Mesodermal cell (in vitro differentiated cells): Measurements from ENCODE around the gene CERS3.
"Not testable (repeated sequence)": the region's sequence is repeated elsewhere in the genome, so short reads cannot be mapped to it uniquely, and the experiment has no call there.

ENCODE experiments used
- H3K27ac ChIP-seq: 2 replicates; pipeline ENCODE4 v1.7.0; 2013; ENCODE audit warnings: mild to moderate bottlenecking, low read depth, low read length, moderate library complexity; ENCODE audit not compliant: severe bottlenecking
- H3K36me3 ChIP-seq: 2 replicates; pipeline ENCODE4 v1.7.1; 2013; ENCODE audit warnings: mild to moderate bottlenecking, low read length, moderate library complexity; ENCODE audit not compliant: control insufficient read depth, insufficient read depth
- H3K4me1 ChIP-seq: one replicate; pipeline ENCODE4 v1.7.1; 2013; ENCODE audit warnings: mild to moderate bottlenecking, low read length; ENCODE audit not compliant: insufficient read depth, control insufficient read depth, poor library complexity, severe bottlenecking
- H3K4me3 ChIP-seq: 2 replicates; pipeline ENCODE4 v1.7.0; 2013; ENCODE audit warnings: low read length, control low read depth, mild to moderate bottlenecking; ENCODE audit not compliant: insufficient read depth, poor library complexity, severe bottlenecking; ENCODE audit errors: extremely low read depth
- H3K9me3 ChIP-seq: 2 replicates; pipeline ENCODE4 v1.7.1; 2013; ENCODE audit warnings: mild to moderate bottlenecking, low read length, moderate library complexity; ENCODE audit not compliant: control insufficient read depth
- WGBS, 2 experiments: methylation state at CpG; one replicate each; pipeline ENCODE4 v1.1.5; 2013; ENCODE audit warnings: missing lambda C conversion rate in 2 of 2; ENCODE audit not compliant: insufficient coverage in 2 of 2; 5-methylcytosine and 5-hydroxymethylcytosine counted together

The CERS3 gene

GRCh38 chr15:100468285-100468684, 60.5 kb downstream of the CERS3 start:
- Histone ChIP-seq H3K4me1 (no peaks in the 10 kb centered on the region), H3K9me3 (no peaks in the 10 kb centered on the region), H3K36me3 (no peaks in the 10 kb centered on the region), H3K27ac (no peak overlapping the region), H3K4me3 (no peak overlapping the region)
- WGBS, 2 experiments, result 89 to 93% methylated on average over 2 of the region's 2 CpGs

DNA sequence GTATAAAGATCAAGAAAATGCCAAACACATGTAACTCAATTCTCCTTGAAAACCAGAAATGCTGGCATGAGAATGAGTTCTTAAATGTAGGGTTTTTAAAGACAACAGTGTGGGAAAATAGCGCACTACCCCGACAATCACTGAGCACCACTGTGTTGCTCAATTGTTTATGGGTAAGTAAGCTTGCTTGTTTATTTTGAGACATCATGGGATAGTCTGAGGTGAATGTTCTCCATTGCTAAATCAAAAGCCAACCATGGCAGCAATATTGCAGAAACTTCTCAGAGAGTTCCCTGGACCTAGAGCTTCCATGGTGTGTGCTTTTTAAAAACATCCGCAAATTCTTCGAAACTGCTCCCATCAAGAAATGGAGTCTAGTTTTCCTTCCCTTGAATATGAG, 62.7 kb downstream of the CERS3 start:
- H3K36me3 ChIP-seq, result no peaks in the 10 kb centered on the region
- no peak overlapping the region for H3K27ac ChIP-seq
- WGBS, 2 experiments, result 63 to 70% methylated on average over 2 to 4 of the region's 4 CpGs
- H3K9me3 ChIP-seq, result no peaks in the 10 kb centered on the region
- H3K4me1 ChIP-seq, result no peaks in the 10 kb centered on the region
- H3K4me3 ChIP-seq, result no peak overlapping the region

- no peak overlapping the region for H3K27ac ChIP-seq
- no peaks in the 10 kb centered on the region for H3K4me1 ChIP-seq
- no peaks in the 10 kb centered on the region for H3K36me3 ChIP-seq
- H3K9me3 ChIP-seq, result no peaks in the 10 kb centered on the region
- H3K4me3 ChIP-seq, result no peak overlapping the region
- WGBS, 2 experiments, result 48 to 56% methylated on average over 4 of the region's 5 CpGs
These were observed 63.9 kb downstream of the CERS3 start for GRCh38 chr15:100464888-100465287.

DNA sequence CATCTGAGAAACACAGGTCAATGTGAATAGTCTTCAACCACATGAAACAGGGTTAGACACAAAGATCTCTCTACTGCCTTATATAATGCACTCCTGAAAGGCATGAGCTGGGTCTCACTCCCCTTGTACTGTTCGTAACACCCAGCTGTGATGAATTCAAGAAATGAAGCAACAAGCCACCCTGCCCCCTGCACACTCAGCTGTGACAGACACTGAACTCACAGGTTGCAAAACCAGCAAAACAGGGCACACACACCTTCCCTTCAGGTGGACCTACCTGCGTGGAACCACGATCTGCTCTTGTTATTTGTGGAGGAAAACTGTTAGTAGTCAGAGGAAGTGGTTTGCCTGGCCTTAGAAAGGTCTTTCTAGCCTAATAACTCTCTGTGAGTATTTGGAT, 64.5 kb downstream of the CERS3 start:
- 65% methylated on average over 2 of the region's 3 CpGs; no CpG with 5 or more reads in 1 of the 2 experiments for WGBS, 2 experiments
- no peaks in the 10 kb centered on the region for H3K4me1 ChIP-seq
- H3K4me3 ChIP-seq, result no peak overlapping the region
- no peaks in the 10 kb centered on the region for H3K9me3 ChIP-seq
- no peak overlapping the region for H3K27ac ChIP-seq
- no peaks in the 10 kb centered on the region for H3K36me3 ChIP-seq

DNA sequence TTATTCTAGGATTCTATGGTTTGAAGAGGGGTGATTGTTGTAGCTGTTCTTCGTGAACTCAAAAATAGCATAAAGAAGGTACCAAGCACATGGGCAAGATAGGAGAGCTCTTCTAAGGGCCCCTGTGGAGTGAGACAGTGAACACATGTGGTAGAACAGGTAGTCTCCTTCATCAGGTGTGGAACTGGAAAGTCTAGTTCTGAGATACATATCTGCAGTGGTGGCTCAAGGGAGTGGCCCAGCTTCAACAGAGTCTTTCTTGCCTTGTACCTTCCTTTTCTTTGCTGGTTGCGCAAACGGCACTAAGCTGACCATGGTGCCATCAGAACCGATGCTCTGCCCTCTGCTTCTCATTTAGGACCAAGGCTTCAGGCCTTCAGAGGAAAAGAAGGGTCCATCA, 65.2 kb downstream of the CERS3 start:
- Histone ChIP-seq H3K9me3 (no peaks in the 10 kb centered on the region), H3K36me3 (no peaks in the 10 kb centered on the region), H3K4me1 (no peaks in the 10 kb centered on the region), H3K4me3 (no peak overlapping the region), H3K27ac (no peak overlapping the region)
- 87 to 100% methylated on average over 4 of the region's 4 CpGs for WGBS, 2 experiments

GRCh38 chr15:100461049-100461448, 67.7 kb downstream of the CERS3 start:
- Histone ChIP-seq H3K9me3 (peaks cover 4% of the 10 kb centered on the region), H3K27ac (no peak overlapping the region), H3K4me3 (no peak overlapping the region), H3K36me3 (no peaks in the 10 kb centered on the region), H3K4me1 (no peaks in the 10 kb centered on the region)
- whole genome bisulfite sequencing, 2 experiments, result 40 to 82% methylated on average over 1 to 2 of the region's 2 CpGs

GRCh38 chr15:100457201-100457600, 71.5 kb downstream of the CERS3 start:
- no peaks in the 10 kb centered on the region for H3K4me1 ChIP-seq
- no peak overlapping the region for H3K27ac ChIP-seq
- no peaks in the 10 kb centered on the region for H3K36me3 ChIP-seq
- peaks cover 4% of the 10 kb centered on the region for H3K9me3 ChIP-seq
- WGBS, 2 experiments, result 63 to 78% methylated on average over 1 of the region's 1 CpG
- no peak overlapping the region for H3K4me3 ChIP-seq

GRCh38 chr15:100454148-100454547, 74.6 kb downstream of the CERS3 start:
- no peak overlapping the region for H3K27ac ChIP-seq
- no peaks in the 10 kb centered on the region for H3K36me3 ChIP-seq
- 64 to 80% methylated on average over 1 to 2 of the region's 2 CpGs for WGBS, 2 experiments
- H3K4me1 ChIP-seq, result no peaks in the 10 kb centered on the region
- H3K4me3 ChIP-seq, result no peak overlapping the region
- H3K9me3 ChIP-seq, result peaks cover 10% of the 10 kb centered on the region

- Histone ChIP-seq H3K4me1 (no peaks in the 10 kb centered on the region), H3K27ac (no peak overlapping the region), H3K4me3 (no peak overlapping the region), H3K36me3 (no peaks in the 10 kb centered on the region), H3K9me3 (peaks cover 10% of the 10 kb centered on the region)
- 50 to 60% methylated on average over 2 of the region's 2 CpGs for WGBS, 2 experiments
These were observed 80.3 kb downstream of the CERS3 start for GRCh38 chr15:100448481-100448880.

DNA sequence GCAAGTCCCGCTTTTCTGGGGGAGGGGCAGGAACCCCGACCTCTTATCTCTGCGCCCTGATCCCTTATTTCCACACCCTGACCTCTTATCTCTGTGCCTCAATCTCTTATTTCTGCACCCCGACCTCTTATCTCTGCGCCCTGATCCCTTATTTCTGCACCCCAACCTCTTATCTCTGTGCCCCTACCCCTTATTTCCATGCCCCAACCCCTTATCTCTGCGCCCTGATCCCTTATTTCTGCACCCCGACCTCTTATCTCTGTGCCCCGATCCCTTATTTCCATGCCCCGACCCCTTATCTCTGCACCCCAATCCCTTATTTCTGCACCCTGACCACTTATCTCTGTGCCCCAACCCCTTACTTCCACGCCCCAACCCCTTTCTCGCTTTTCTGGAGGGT, 87.7 kb downstream of the CERS3 start:
- H3K27ac ChIP-seq, H3K36me3 ChIP-seq, H3K9me3 ChIP-seq, H3K4me1 ChIP-seq, H3K4me3 ChIP-seq: not testable (repeated sequence)
- WGBS, 2 experiments, result 89 to 95% methylated on average over 7 to 11 of the region's 11 CpGs

DNA sequence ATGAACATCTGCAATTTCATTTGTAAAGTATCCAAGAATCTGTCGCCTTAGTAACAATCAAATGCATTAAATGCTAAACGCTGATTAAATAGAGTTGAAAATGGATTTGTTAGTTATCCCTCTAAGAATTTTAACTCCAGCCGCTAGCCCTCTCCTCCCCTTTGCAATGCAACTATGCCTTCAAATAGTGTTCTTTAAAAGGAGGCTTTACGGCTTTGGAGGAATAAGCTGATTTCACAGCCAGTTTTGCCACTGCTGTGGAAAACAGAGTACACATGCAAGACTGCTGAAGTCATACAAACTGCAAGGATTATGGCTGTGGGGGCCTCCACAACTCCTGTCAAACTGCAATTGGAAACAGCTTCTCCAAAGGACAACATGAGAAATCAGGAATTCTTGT, 89.2 kb downstream of the CERS3 start:
- Histone ChIP-seq H3K4me1 (no peaks in the 10 kb centered on the region), H3K4me3 (no peak overlapping the region), H3K36me3 (no peaks in the 10 kb centered on the region), H3K9me3 (no peaks in the 10 kb centered on the region), H3K27ac (no peak overlapping the region)
- WGBS, 2 experiments, result 71% methylated on average over 1 of the region's 4 CpGs; no CpG with 5 or more reads in 1 of the 2 experiments
